SJSA1 (cell line): ENCODE measurements around the gene MRPL41. TPM values are rescaled to one million over a fixed set of nuclear protein-coding genes. Genes with fewer than 3 reads are reported as not detected.
"Not testable (repeated sequence)": the region's sequence is repeated elsewhere in the genome, so short reads cannot be mapped to it uniquely, and the experiment has no call there.

ENCODE experiments used
- DNase-seq, 2 experiments: peaks; one replicate each; pipeline ENCODE4 v3.0.0-alpha.2; 2015 to 2020; ENCODE audit warnings: low spot score in 2 of 2, low read depth in 1 of 2
- H3K27ac ChIP-seq: fragments of 250-450 bp; sonication (Bioruptor Pico); 2 replicates; pipeline ENCODE4 v1.5.1; 2020; ENCODE audit warnings: mild to moderate bottlenecking, moderate library complexity
- H3K27me3 ChIP-seq: fragments of 250-450 bp; sonication (Bioruptor Pico); replicated peaks from 2 replicates; pipeline ENCODE4 v1.5.1; 2020; ENCODE audit warnings: mild to moderate bottlenecking, moderate library complexity
- H3K36me3 ChIP-seq: fragments of 250-450 bp; sonication (Bioruptor Pico); 2 replicates; pipeline ENCODE4 v1.5.1; 2020; ENCODE audit warnings: mild to moderate bottlenecking
- H3K4me1 ChIP-seq: fragments of 250-450 bp; sonication (Bioruptor Pico); replicated peaks from 2 replicates; pipeline ENCODE4 v1.6.1; 2021; ENCODE audit warnings: mild to moderate bottlenecking
- H3K4me3 ChIP-seq: fragments of 250-450 bp; sonication (Bioruptor Pico); 2 replicates; pipeline ENCODE4 v1.5.1; 2020; ENCODE audit warnings: mild to moderate bottlenecking
- H3K9me3 ChIP-seq: fragments of 250-450 bp; sonication (Bioruptor Pico); replicated peaks from 2 replicates; pipeline ENCODE4 v1.5.1; 2020; ENCODE audit warnings: mild to moderate bottlenecking
- total RNA-seq: library from RNA; depleted of rRNA; stranded (reverse); fragments of >200 nt; shearing (Covaris generic); gene quantifications from 2 replicates; pipeline ENCODE4 v1.2.3, GENCODE V29; 2014

The MRPL41 gene
- total RNA-seq, 1 experiment from 2014 or later: 59.5 TPM

GRCh38 chr9:137515338-137515724 lies 36.3 kb upstream of the MRPL41 start:
- no peak overlapping the region for H3K4me3 ChIP-seq
- DNase-seq: no peak
- no peaks in the 10 kb centered on the region for H3K27me3 ChIP-seq
- no peak overlapping the region for H3K27ac ChIP-seq
- H3K36me3 ChIP-seq: no peaks in the 10 kb centered on the region
- no peaks in the 10 kb centered on the region for H3K4me1 ChIP-seq
- no peaks in the 10 kb centered on the region for H3K9me3 ChIP-seq

GRCh38 chr9:137516144-137516917 lies 35.3 kb upstream of the MRPL41 start:
- Histone ChIP-seq H3K27ac (no peak overlapping the region), H3K27me3 (no peaks in the 10 kb centered on the region), H3K4me1 (no peaks in the 10 kb centered on the region), H3K9me3 (no peaks in the 10 kb centered on the region), H3K36me3 (no peaks in the 10 kb centered on the region), H3K4me3 (no peak overlapping the region)
- no peak for DNase-seq

GRCh38 chr9:137518661-137519459 lies 32.8 kb upstream of the MRPL41 start:
- H3K4me1 ChIP-seq, H3K27me3 ChIP-seq, H3K27ac ChIP-seq, H3K4me3 ChIP-seq, H3K9me3 ChIP-seq, H3K36me3 ChIP-seq, DNase-seq: not testable (repeated sequence)

GRCh38 chr9:137519553-137519952 lies 32.1 kb upstream of the MRPL41 start:
- H3K9me3 ChIP-seq: no peaks in the 10 kb centered on the region
- H3K4me1 ChIP-seq: no peaks in the 10 kb centered on the region
- no peaks in the 10 kb centered on the region for H3K36me3 ChIP-seq
- no peaks in the 10 kb centered on the region for H3K27me3 ChIP-seq
- H3K27ac ChIP-seq: no peak overlapping the region
- no peak for DNase-seq
- no peak overlapping the region for H3K4me3 ChIP-seq

- Histone ChIP-seq H3K4me1 (no peaks in the 10 kb centered on the region), H3K27ac (no peak overlapping the region), H3K9me3 (no peaks in the 10 kb centered on the region), H3K36me3 (no peaks in the 10 kb centered on the region), H3K27me3 (no peaks in the 10 kb centered on the region), H3K4me3 (no peak overlapping the region)
- DNase-seq: no peak
Measured at GRCh38 chr9:137520614-137521404, 30.9 kb upstream of the MRPL41 start.

- Histone ChIP-seq H3K4me1 (no peaks in the 10 kb centered on the region), H3K4me3 (no peak overlapping the region), H3K9me3 (no peaks in the 10 kb centered on the region), H3K27me3 (no peaks in the 10 kb centered on the region), H3K36me3 (no peaks in the 10 kb centered on the region), H3K27ac (no peak overlapping the region)
- no peak for DNase-seq
Measured at GRCh38 chr9:137521405-137521985, 30.2 kb upstream of the MRPL41 start.

- H3K4me3 ChIP-seq: no peak overlapping the region
- H3K36me3 ChIP-seq: no peaks in the 10 kb centered on the region
- no peak overlapping the region for H3K27ac ChIP-seq
- H3K9me3 ChIP-seq: no peaks in the 10 kb centered on the region
- DNase-seq: no peak
- H3K4me1 ChIP-seq: no peaks in the 10 kb centered on the region
- H3K27me3 ChIP-seq: peaks cover 8% of the 10 kb centered on the region
Measured at GRCh38 chr9:137522746-137523455, 28.8 kb upstream of the MRPL41 start.

GRCh38 chr9:137524161-137524980 lies 27.3 kb upstream of the MRPL41 start:
- Histone ChIP-seq H3K4me1 (no peaks in the 10 kb centered on the region), H3K27me3 (peaks cover 8% of the 10 kb centered on the region), H3K4me3 (no peak overlapping the region), H3K27ac (no peak overlapping the region), H3K9me3 (no peaks in the 10 kb centered on the region), H3K36me3 (no peaks in the 10 kb centered on the region)
- DNase-seq: no peak

GRCh38 chr9:137524981-137525317 lies 26.7 kb upstream of the MRPL41 start:
- H3K4me1 ChIP-seq: no peaks in the 10 kb centered on the region
- H3K4me3 ChIP-seq: no peak overlapping the region
- no peaks in the 10 kb centered on the region for H3K9me3 ChIP-seq
- peaks cover 8% of the 10 kb centered on the region for H3K27me3 ChIP-seq
- DNase-seq: no peak
- H3K36me3 ChIP-seq: no peaks in the 10 kb centered on the region
- no peak overlapping the region for H3K27ac ChIP-seq

- Histone ChIP-seq H3K9me3 (no peaks in the 10 kb centered on the region), H3K36me3 (no peaks in the 10 kb centered on the region), H3K4me3 (no peak overlapping the region), H3K27ac (no peak overlapping the region), H3K27me3 (peaks cover 8% of the 10 kb centered on the region), H3K4me1 (no peaks in the 10 kb centered on the region; the same call in 1 of the 2 replicates)
- no peak for DNase-seq
Measured at GRCh38 chr9:137530331-137530730, 21.3 kb upstream of the MRPL41 start.

GRCh38 chr9:137531099-137531765 lies 20.4 kb upstream of the MRPL41 start:
- no peak for DNase-seq
- H3K27me3 ChIP-seq: peaks cover 8% of the 10 kb centered on the region
- no peaks in the 10 kb centered on the region for H3K9me3 ChIP-seq
- no peak overlapping the region for H3K4me3 ChIP-seq
- H3K27ac ChIP-seq: no peak overlapping the region
- no peaks in the 10 kb centered on the region; the same call in 1 of the 2 replicates for H3K4me1 ChIP-seq
- H3K36me3 ChIP-seq: no peaks in the 10 kb centered on the region

- not testable (repeated sequence) for H3K9me3 ChIP-seq, H3K27me3 ChIP-seq, H3K4me1 ChIP-seq, H3K27ac ChIP-seq, H3K4me3 ChIP-seq, H3K36me3 ChIP-seq, DNase-seq
Measured at GRCh38 chr9:137532891-137533468, 18.7 kb upstream of the MRPL41 start.
